VCaP (cell line): ENCODE measurements around the gene IL6ST.

ENCODE experiments used
- H3K27ac ChIP-seq: fragments of 450-650 bp; 2 replicates; pipeline ENCODE4 v1.5.1; 2017
- CTCF ChIP-seq: fragments of 450-650 bp; conservative IDR thresholded peaks from 2 replicates; pipeline ENCODE4 v1.5.1; 2017; ENCODE audit warnings: mild to moderate bottlenecking, moderate library complexity

The IL6ST gene

GRCh38 chr5:55902696-55903095 is 92.1 kb downstream of the IL6ST start:
- no peak for TF ChIP-seq CTCF
- H3K27ac ChIP-seq = no peak overlapping the region

- no peak for TF ChIP-seq CTCF
These were observed 94.0 kb downstream of the IL6ST start for GRCh38 chr5:55900776-55901175.

GRCh38 chr5:55900068-55900467 is 94.7 kb downstream of the IL6ST start:
- no peak for TF ChIP-seq CTCF
- H3K27ac ChIP-seq = no peak overlapping the region

More at GRCh38 chr5:55900776-55901175, 94.0 kb downstream of the IL6ST start:
- H3K27ac ChIP-seq = no peak overlapping the region

DNA sequence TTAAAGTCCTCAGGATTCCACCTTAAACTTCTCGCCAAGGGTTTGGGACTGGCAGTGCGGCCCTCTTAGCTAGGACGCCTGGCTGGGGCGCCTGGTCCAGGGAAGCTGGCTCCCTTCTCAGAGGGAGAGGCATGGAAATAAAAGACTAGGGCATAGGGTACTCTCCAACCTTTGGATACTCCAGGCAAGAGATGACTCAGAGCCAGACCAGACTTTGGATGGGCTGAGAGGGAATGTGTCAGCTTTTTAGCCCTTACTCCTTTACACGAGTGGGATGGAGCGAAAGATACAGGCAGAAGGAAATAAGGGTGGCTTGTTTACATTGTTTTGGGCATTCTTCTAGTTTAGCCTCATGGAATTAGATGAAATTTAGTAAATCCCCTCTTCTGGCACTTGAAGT is 95.4 kb downstream of the IL6ST start:
- no peak for TF ChIP-seq CTCF
- no peak overlapping the region for H3K27ac ChIP-seq

DNA sequence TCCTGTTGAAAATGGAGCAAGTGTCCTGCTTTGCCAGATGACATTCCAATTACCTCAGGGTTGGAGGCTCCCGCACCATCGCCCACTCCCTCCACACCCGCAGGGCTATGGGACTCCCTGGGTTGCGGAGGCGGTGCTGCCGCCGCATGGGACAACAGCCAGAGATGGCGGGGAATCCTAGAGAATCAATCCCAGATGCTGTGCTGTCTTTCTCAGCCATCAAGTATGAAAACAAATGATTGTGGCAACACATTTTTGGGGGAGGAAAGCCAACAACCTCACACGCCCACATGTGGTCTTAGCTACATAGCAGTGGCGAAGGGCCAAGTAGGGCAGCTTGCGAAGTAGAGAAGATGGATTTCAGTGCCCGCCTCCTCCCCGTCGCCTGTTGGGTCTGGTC is 96.9 kb downstream of the IL6ST start:
- TF ChIP-seq CTCF = no peak
- H3K27ac ChIP-seq = no peak overlapping the region

- TF ChIP-seq CTCF = no peak
- H3K27ac ChIP-seq = no peak overlapping the region
These were observed 97.4 kb downstream of the IL6ST start for GRCh38 chr5:55897206-55897894.

GRCh38 chr5:55896663-55897062 is 98.1 kb downstream of the IL6ST start:
- TF ChIP-seq CTCF = no peak
- no peak overlapping the region for H3K27ac ChIP-seq
